NCI-H187 (cell line): ENCODE data around the gene PRKAB1.
"Not testable (repeated sequence)": the region's sequence is repeated elsewhere in the genome, so short reads cannot be mapped to it uniquely, and the experiment has no call there.

Source experiments
- DNase-seq, 2 experiments: peaks; one replicate each; lab custom pipeline; 2025; lab: John Stamatoyannopoulos, UW

PRKAB1 gene

GRCh38 chr12:119667577-119668323, at the start of gene PRKAB1:
Gene PRKAB1 (plus strand): TSS chr12:119668133. CDS start chr12:119668245, 112 bp downstream.
- DNase-seq: peak; percentile 94 to 98

- not testable (repeated sequence) for DNase-seq
Measured at GRCh38 chr12:119618328-119618896, 49.5 kb upstream of the PRKAB1 start.

GRCh38 chr12:119620490-119620889, 47.4 kb upstream of the PRKAB1 start:
- DNase-seq: no peak

- DNase-seq: no peak
Measured at GRCh38 chr12:119621878-119622277, 46.1 kb upstream of the PRKAB1 start.

GRCh38 chr12:119624966-119625365, 43.0 kb upstream of the PRKAB1 start:
- DNase-seq: peak; percentile 41 to 51

GRCh38 chr12:119627019-119627643, 40.8 kb upstream of the PRKAB1 start:
- no peak for DNase-seq

- no peak for DNase-seq
Measured at GRCh38 chr12:119627686-119628085, 40.2 kb upstream of the PRKAB1 start.

- no peak for DNase-seq
Measured at GRCh38 chr12:119630223-119630780, 37.6 kb upstream of the PRKAB1 start.

GRCh38 chr12:119630962-119631550, 36.9 kb upstream of the PRKAB1 start:
- DNase-seq: no peak

- no peak for DNase-seq
Measured at GRCh38 chr12:119631930-119632678, 35.8 kb upstream of the PRKAB1 start.

GRCh38 chr12:119634743-119635142, 33.2 kb upstream of the PRKAB1 start:
- DNase-seq: no peak

GRCh38 chr12:119642986-119643385, 24.9 kb upstream of the PRKAB1 start:
- no peak for DNase-seq

- no peak for DNase-seq
Measured at GRCh38 chr12:119644930-119645329, 23.0 kb upstream of the PRKAB1 start.

GRCh38 chr12:119645535-119646059, 22.3 kb upstream of the PRKAB1 start:
- DNase-seq: no peak

GRCh38 chr12:119649202-119649808, 18.6 kb upstream of the PRKAB1 start:
- no peak for DNase-seq

- no peak for DNase-seq
Measured at GRCh38 chr12:119652665-119653064, 15.3 kb upstream of the PRKAB1 start.

- DNase-seq: not testable (repeated sequence)
Measured at GRCh38 chr12:119657001-119657400, 10.9 kb upstream of the PRKAB1 start.

- not testable (repeated sequence) for DNase-seq
Measured at GRCh38 chr12:119658166-119658565, 9.8 kb upstream of the PRKAB1 start.

- no peak for DNase-seq
Measured at GRCh38 chr12:119659289-119659897, 8.5 kb upstream of the PRKAB1 start.

GRCh38 chr12:119660076-119660475, 7.9 kb upstream of the PRKAB1 start:
- DNase-seq: no peak

- no peak for DNase-seq
Measured at GRCh38 chr12:119661882-119662281, 6.1 kb upstream of the PRKAB1 start.
